Thyroid gland (tissue), 4 donors: ENCODE measurements around the gene APLF. TPM values are rescaled to one million over a fixed set of nuclear protein-coding genes. Genes with fewer than 3 reads are reported as not detected.

Source experiments
- DNase-seq, 2 donors: peaks; one replicate each; pipeline ENCODE4 v3.0.0-alpha.2; 2019
- H3K27ac ChIP-seq, 3 donors: fragments of 200-600 bp; sonication (generic); 1 replicate in 2 of 3; 2 replicates in 1 of 3; pipeline ENCODE4 v1.5.1; 2016 to 2019; ENCODE audit warnings: mild to moderate bottlenecking in 1 of 3, moderate library complexity in 1 of 3
- H3K27me3 ChIP-seq: fragments of 200-600 bp; sonication (generic); one replicate; pipeline ENCODE4 v1.5.1; 2019
- H3K36me3 ChIP-seq, 2 donors: fragments of 200-600 bp; sonication (generic); one replicate each; pipeline ENCODE4 v1.5.1; 2016 to 2019
- H3K4me1 ChIP-seq, 2 donors: fragments of 200-600 bp; sonication (generic); one replicate each; pipeline ENCODE4 v1.5.1; 2017 to 2019
- H3K4me3 ChIP-seq, 3 donors: fragments of 200-600 bp; sonication (generic); replicated peaks in 1 of 3; 1 replicate in 2 of 3; 2 replicates in 1 of 3; pipeline ENCODE4 v1.5.1; 2016; ENCODE audit warnings: mild to moderate bottlenecking in 1 of 3
- H3K9me3 ChIP-seq: fragments of 200-600 bp; sonication (generic); one replicate; pipeline ENCODE4 v1.5.1; 2017
- CTCF ChIP-seq, 6 experiments: fragments of 200-600 bp in 3 of 6; fragments of 450-650 bp in 3 of 6; sonication (generic) in 3 of 6; IDR thresholded peaks; one replicate each; pipeline ENCODE4 v1.5.1; 2016 to 2019; ENCODE audit warnings: antibody characterized with exemption in 6 of 6, mild to moderate bottlenecking in 2 of 6, inconsistent platforms in 1 of 6, moderate library complexity in 1 of 6
- POLR2A ChIP-seq, 2 donors: fragments of 450-650 bp; IDR thresholded peaks; one replicate each; pipeline ENCODE4 v1.6.1; 2017; ENCODE audit warnings: antibody characterized with exemption in 2 of 2, mild to moderate bottlenecking in 2 of 2, moderate library complexity in 1 of 2
- WGBS, 2 donors: methylation state at CpG; one replicate each; pipeline ENCODE4 v1.1.5; 2017; 5-methylcytosine and 5-hydroxymethylcytosine counted together
- intact Hi-C: fragments of 100-400 bp; cut with DNase I; formaldehyde crosslinking; loops from one replicate; pipeline ENCODE4 v1.15.1; 2023
- total RNA-seq, 4 donors: library from RNA; depleted of rRNA; stranded (reverse); fragments of >200 nt; gene quantifications; one replicate each; pipeline ENCODE4 v1.2.3, GENCODE V29; 2016

The APLF gene
- total RNA-seq, 4 donors from 2014 or later = 8.7 to 12.9 (median 9.6) TPM

- TF ChIP-seq POLR2A (IDR thresholded peaks at IDR 0.05) = no peak
- no peak for TF ChIP-seq CTCF (IDR thresholded peaks at IDR 0.05)
- intact Hi-C loops = no loop called here
- no peaks in the 10 kb centered on the region for H3K4me1 ChIP-seq
- no peak for DNase-seq
- H3K27me3 ChIP-seq = no peaks in the 10 kb centered on the region
- no peaks in the 10 kb centered on the region for H3K36me3 ChIP-seq
- H3K4me3 ChIP-seq = no peak overlapping the region
- WGBS, 2 donors = 67 to 68% methylated on average over 4 of the region's 4 CpGs
- H3K27ac ChIP-seq = no peak overlapping the region
- no peaks in the 10 kb centered on the region for H3K9me3 ChIP-seq
Observed at GRCh38 chr2:68428126-68428525, 39.3 kb upstream of the APLF start.

GRCh38 chr2:68428746-68429145 is 38.6 kb upstream of the APLF start:
- H3K27me3 ChIP-seq = no peaks in the 10 kb centered on the region
- WGBS, 2 donors = 51 to 68% methylated on average over 1 of the region's 1 CpG
- H3K36me3 ChIP-seq = no peaks in the 10 kb centered on the region
- no peaks in the 10 kb centered on the region for H3K4me1 ChIP-seq
- H3K4me3 ChIP-seq = no peak overlapping the region
- no peak for TF ChIP-seq POLR2A (IDR thresholded peaks at IDR 0.05)
- TF ChIP-seq CTCF (IDR thresholded peaks at IDR 0.05) = no peak
- intact Hi-C loops = no loop called here
- no peak for DNase-seq
- no peak overlapping the region for H3K27ac ChIP-seq
- no peaks in the 10 kb centered on the region for H3K9me3 ChIP-seq

GRCh38 chr2:68429311-68429826 is 38.0 kb upstream of the APLF start:
- no peak overlapping the region for H3K4me3 ChIP-seq
- WGBS, 2 donors = 80 to 81% methylated on average over 7 of the region's 7 CpGs

GRCh38 chr2:68431316-68431972 is 35.9 kb upstream of the APLF start:
- 81 to 83% methylated on average over 8 of the region's 8 CpGs for WGBS, 2 donors
- Histone ChIP-seq H3K4me1 (no peaks in the 10 kb centered on the region), H3K36me3 (no peaks in the 10 kb centered on the region), H3K27ac (no peak overlapping the region), H3K9me3 (no peaks in the 10 kb centered on the region), H3K4me3 (no peak overlapping the region), H3K27me3 (no peaks in the 10 kb centered on the region)
- intact Hi-C loops = no loop called here
- TF ChIP-seq POLR2A (IDR thresholded peaks at IDR 0.05) (no peak), CTCF (IDR thresholded peaks at IDR 0.05) (no peak)
- no peak for DNase-seq

More at GRCh38 chr2:68429311-68429826, 38.0 kb upstream of the APLF start:
- H3K27me3 ChIP-seq = no peaks in the 10 kb centered on the region
- H3K27ac ChIP-seq = no peak overlapping the region
- no peaks in the 10 kb centered on the region for H3K4me1 ChIP-seq
- H3K36me3 ChIP-seq = no peaks in the 10 kb centered on the region
- DNase-seq = no peak
- TF ChIP-seq CTCF (IDR thresholded peaks at IDR 0.05) (no peak), POLR2A (IDR thresholded peaks at IDR 0.05) (no peak)
- intact Hi-C loops = no loop called here
- no peaks in the 10 kb centered on the region for H3K9me3 ChIP-seq
